NCI-H345 treated with DMSO at 0.1 percent for 48 hours (cell line): Measurements from ENCODE around the gene STK25.
"Not testable (repeated sequence)": the region's sequence is repeated elsewhere in the genome, so short reads cannot be mapped to it uniquely, and the experiment has no call there.

Experiments
- DNase-seq: peaks from one replicate; lab custom pipeline; 2025; ENCODE audit not compliant: unreplicated experiment; lab: John Stamatoyannopoulos, UW

Gene STK25

DNA sequence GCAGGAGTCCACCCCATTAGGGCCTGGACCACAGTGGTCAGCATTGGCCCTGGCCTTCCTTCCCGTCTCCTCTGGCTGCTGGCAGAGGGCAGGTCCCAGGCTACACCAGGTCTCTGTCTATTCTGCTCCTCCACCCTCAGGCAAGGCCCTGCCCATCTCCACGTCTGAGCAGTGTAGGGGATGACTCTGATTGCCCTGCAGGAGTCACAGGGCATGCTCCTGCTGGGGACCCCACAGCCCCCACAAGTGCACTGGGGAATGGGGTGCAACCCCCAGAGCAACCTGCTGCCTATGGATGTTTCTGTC, 40.0 kb downstream of the STK25 start:
- DNase-seq = no peak

DNA sequence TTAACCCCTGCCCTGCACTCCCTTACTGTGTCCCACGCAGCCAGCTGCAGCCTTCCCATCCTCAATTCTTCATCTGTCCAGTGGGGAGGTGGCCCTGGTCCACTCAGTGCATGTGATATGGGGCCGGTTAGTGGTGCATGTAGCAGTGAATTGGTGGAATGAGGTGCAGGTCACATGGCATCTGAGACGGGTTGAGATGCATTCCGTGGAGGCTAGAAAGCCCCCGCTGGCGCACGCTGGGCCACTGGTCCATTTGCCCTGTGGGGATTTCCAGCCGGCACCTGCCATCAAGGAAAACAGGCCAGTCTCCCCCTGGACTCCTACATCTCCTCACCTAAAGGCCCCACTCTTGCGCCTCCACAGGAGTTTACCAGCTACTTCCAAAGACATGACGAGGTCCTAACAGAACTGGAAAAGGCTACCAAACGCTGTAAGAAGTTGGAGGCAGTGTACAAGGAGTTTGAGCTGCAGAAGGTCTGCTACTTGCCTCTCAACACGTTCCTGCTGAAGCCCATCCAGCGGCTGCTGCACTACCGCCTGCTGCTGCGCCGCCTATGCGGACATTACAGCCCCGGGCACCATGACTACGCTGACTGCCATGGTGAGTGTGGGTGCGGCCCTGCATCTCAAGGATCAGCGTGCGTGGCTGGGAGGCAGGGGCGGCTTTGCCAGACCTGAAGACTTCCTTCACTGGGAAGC, 40.5 kb downstream of the STK25 start:
- no peak for DNase-seq

DNA sequence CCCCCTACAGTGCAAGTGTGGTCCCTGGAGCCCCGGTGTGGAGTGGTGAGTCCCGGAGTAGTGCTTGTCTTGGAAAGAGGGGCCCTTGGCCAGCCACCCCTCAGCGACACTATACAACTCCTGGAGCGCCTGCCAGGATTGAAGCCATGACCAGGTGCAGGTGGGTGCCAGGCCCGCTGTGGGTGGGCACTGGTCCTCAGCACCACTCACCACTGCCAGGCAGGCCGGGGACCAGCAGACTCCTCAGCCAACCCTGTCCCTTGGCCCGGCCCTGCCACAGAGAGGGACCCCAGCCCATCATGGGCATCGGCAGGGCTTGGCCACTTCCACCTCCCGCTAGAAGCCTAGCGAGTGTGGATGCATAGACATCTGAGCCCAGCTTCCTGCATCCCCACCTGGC, 42.2 kb downstream of the STK25 start:
- no peak for DNase-seq

DNA sequence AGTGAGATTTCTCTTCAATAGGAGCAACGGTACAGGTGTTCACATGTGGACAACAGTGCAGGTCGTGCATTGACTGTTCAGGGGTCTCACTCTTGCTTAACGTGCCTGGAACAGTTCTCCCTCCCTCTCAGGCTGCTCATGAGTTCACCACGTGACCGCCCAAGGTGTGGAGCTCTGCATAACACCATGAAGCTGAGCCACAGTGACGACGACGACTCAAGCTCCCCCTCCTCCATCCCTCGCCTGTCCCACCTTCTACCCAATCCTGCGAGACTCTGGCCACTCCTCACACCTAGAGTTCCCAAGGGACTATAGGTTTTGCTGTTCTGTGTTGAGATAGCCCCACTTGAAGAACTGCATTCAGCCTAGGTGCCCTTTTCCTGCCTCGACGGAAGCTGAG, 42.8 kb downstream of the STK25 start:
- no peak for DNase-seq

DNA sequence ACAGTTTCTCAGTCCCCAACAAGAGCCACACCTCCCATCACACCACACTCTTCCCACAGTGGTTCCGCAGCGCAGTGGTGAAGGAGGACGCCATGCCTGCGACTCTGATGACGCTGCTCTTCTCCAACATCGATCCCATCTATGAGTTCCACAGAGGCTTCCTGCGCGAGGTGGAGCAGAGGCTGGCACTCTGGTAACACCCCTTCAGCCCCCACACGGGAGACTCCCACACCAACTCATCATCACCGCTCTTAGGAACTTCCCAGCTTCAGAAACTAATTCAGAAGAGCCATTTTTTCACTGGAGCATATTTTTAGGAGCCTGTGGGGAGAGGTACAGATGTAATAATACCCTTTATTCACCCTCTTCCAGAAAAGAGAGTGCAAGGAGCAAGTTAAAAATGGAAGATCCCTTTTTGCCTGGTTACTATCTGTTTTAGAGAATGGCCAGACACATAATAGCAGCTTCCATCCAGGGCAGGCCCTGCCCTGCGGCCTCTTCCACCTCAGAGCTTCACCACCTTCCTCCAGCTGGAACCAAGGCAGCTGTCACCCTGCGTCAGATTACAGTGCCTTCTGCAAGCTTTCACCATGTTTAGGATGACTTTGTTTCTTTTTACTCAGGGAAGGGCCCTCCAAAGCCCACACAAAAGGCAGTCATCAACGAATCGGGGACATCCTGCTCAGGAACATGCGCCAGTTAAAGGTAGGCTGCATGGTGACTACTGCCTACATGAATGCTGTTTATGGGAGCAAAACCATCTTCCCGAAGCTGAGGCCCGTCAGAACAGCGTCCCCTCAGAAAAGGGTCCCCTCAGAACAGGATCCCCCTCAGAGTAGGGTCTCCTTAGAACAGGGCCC, 44.9 kb downstream of the STK25 start:
- no peak for DNase-seq

DNA sequence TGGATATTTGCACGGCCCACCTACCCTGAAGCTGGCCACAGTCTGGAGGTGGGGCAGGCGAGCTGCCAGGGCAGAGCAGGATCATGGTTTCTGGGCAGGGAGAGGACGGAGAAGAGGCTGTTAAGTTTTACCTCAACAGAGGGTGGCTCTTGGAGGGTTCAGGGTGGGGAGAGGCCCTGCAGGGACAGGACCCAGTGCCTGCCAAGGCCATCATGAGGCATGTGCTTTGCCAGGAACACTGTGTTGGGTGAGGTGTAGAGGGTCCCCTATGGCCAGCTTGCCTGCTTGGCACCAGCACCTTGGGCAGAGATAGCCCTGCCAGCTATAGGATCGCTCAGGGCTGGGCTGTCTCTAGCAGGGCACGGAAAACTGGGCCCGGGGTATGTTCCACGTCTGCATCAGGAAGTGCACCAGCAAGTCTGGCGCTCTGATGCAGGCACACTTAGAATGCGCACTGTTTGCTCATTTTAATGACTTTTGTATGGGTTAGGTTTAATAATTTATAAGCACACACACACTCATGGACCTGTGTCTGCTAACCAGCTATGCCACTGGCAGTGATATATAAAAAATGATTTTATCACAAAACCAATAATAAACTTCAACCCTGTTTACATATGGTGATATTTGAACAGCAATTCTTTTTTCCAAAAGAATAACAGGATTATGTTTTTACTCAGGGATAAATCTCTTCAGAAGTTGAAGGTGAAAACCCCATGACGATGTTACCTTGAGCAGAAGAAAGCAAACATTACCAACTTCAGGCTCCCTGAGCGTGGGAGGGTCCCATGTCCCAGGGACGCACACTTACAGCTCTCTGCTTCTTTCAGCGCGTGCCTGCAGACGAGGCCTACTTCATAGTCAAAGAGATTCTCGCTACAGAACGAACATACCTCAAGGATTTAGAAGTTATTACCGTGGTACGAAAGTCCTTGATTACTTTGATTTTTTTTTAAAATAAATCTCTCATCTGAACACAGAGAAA, 46.4 kb downstream of the STK25 start:
- no peak for DNase-seq

DNA sequence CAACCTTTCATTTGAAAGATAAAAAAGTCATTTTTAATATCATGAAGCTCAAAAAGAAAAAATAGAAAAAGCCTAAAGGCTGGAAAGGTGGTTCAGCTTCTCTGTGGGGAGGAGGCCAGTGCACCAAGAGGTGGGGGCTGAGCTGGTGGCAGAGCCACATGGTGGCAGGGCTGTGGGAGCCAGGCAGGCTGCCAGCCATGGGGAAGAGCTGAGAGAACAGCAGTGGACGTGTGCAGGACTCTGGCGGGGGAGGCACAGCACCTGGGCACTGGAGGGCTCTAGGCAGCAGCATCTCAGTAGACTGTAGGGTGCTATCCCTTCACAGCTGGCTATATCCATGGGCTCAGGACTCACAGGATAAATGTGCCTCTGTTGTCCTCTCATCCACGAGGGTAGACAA, 47.8 kb downstream of the STK25 start:
- DNase-seq = no peak

DNA sequence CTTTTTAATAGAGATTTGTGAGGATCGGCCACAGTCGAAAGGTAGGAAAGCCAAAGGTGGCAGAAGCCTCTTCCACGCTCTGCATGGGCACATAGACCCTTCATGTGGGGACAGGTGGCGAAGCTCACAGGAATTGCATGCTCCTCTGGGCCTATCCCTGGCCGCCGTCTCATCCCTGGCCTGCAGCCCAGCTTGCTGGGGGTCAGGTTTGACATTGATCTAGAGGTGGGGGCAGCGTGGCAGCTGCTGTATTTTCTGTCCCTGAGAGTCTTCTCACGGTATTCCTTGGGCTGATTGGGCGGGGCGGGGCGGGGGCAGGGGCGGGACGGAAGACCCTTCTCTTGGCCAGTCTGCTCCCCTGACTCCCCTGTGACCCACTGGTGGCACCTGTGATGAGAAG, 48.9 kb downstream of the STK25 start:
- no peak for DNase-seq

DNA sequence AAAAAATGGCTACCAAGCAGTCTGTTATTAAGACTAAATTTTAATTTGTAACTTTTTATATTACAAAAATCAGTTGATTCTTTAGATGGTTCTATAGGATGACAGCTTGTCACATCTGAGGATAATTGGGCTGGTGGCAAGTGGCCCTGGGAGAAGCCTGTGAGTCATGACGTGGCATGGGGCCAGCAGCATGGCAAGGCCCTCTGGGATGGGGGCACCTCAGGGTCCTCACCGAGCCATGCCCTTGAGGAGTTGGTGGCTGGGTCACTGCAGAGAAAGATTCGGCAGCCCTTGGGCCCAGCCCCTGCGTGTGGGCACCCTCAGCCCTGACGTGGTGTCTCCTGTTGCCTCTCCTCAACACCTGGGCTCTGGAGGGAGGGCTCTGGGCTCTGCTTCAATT, 49.7 kb downstream of the STK25 start:
- DNase-seq = no peak

DNA sequence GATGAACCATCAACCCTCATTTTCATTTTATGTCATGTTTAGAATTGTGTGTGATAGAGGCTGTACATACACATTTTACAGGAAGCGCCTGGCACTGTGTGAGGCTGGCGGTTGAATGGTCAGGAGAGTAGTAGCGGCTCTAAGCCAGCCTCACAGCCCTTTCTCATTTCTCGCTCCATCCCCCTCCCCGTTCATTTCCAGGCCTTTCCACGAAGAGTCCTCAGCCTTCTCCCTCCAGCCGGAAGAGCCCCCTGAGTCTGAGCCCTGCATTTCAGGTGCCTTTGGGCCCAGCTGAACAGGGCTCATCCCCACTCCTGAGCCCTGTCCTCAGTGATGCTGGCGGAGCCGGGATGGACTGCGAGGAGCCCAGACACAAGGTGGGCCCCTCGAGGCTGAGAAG, 51.8 kb downstream of the STK25 start:
- no peak for DNase-seq

DNA sequence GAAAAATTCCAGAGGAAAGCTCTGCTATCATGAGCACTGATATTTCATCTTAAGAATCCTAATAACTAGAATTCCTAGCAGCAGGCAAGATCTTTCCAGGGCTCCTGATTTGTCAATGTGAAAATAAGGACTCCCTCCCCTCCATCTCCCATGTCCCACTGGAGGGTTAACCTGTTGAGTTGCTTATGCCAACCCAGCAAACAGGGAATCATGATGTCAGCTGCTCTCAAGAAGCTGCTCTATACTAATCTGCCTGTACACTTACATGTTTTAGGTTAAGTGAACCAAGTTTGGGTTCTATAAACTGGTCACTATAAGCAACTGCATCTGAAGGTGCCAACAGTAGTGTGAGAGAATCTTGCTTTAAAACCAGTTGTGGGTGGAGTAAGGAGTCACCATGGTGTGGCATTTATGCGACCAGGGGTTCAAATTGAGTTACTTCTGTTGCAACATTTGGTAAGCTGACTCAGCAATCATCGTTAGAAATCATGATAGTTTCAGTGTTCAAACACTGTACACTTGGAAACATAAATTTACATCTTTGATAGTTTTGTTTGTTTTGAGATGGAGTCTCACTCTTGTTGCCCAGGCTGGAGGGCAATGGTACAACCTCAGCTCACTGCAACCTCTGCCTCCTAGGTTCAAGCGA, 53.4 kb downstream of the STK25 start:
- no peak for DNase-seq

DNA sequence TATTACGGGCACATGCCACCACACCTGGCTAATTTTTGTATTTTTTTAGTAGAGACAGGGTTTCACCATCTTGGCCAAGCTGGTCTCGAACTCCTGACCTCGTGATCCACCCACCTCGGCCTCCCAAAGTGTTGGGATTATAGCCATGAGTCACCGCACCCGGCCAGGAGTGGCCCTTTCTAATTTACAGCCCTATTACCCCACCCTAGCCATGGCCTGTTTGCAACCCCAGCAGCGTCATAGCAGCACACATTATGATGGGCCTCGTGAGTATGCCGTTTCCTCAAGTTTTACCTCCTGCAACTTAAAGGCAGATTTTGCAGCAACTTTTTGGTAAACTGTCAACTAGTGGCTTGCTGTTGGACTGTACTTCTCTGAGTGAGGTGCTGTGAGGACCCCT, 54.5 kb downstream of the STK25 start:
- not testable (repeated sequence) for DNase-seq

DNA sequence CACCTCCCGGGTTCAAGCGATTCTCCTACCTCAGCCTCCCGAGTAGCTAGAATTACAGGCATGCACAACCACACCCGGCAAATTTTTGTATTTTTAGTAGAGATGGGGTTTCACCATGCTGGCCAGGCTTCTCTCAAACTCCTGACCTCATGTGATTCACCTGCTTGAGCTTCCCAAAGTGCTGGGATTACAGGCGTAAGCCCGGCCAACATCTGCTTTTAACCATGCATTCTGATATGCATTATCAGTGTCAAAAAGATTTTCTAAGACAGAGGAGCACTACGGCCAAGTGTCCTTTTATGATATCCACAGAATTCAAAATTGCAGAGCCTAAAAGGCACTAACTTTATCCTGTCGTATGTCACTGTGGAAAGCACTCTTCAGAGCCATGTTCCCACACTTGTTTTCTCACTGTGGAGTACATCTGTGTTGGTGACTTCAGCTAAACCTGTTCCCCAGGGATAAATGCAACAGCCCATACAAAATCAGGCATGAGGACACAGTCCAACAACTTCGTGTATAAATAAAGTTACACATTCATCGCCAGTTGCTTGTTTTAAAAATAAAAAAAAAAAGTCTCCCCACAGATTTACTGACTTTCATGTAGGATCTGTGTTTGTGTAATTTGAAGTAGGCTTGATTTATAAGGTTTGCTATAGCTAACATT, 56.4 kb downstream of the STK25 start:
- no peak for DNase-seq

DNA sequence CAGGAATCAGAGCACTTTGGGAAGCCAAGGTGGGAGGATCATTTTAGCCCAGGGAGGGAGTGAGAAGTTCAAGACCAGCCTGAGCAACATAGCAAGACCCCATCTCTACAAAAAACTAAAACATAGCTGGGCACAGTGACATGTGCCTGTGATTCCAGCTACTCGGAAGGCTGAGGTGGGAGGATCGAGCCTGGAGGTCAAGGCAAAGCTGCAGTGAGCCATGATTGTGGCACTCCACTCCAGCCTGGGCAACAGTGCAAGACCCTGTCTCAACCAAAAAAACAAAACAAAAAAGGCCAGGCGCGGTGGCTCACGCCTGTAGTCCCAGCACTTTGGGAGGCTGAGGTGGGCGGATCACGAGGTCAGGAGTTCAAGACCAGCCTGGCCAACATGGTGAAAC, 58.3 kb downstream of the STK25 start:
- DNase-seq = not testable (repeated sequence)

DNA sequence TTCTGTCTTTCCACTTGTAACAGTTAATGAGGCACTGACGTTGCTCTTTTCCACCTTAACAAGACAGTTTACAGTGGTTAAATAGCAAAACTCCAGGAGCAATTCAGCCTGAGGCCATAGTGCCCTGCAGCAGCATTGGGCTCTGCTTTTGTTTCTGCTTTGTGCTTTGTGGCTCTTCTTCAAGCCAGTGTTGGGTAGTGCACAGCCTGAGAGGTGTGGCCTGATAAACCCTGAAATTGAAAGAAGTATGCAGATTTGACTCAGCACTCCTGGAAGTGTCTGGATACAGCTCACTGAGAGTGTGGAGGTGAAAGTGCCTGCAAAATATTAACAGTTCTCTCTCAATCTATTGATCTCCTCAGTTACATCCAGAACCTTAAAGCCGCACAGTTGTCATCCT, 63.0 kb downstream of the STK25 start:
- DNase-seq = no peak

DNA sequence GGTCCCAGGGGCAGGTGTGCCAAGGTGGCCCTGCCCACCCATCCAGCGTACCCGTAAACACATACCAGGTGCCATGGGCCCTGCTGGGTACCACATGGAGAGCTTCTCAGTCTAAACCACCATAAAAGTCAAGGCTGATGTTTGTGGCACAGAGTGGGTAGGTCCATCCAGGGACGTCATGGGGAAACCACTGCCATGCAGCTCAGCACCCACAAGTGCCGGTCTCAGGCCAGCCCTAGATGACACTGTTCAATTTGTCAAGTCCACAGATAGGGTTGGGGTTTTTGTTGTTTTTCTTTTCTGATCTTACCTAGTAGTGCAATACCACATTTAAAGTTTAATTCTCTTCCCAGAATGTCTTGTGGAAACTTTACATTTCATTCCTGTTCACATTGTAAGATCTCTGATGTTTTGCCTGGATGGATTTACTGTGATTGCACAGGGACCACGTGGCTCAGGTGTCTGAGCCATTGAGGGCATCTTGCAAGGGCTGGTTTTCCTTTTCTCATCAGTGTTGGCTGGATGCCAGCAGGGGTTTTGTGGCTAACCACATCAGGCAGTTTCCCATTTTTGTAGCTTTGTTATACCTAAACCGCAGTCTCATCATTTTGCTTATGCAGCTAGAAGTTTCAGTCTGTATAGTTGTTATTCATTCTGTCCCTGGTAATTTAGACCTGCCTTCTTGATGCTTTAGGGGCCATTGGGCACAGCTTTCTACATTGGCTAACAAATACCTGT, 64.7 kb downstream of the STK25 start:
- no peak for DNase-seq
